ENCODE results near the gene RFX4. TPM values are rescaled to one million over a fixed set of nuclear protein-coding genes. Genes with fewer than 3 reads are reported as not detected.

RFX4 gene
- total and polyA plus RNA-seq, 4 experiments from 2014 or later: not detected

DNA sequence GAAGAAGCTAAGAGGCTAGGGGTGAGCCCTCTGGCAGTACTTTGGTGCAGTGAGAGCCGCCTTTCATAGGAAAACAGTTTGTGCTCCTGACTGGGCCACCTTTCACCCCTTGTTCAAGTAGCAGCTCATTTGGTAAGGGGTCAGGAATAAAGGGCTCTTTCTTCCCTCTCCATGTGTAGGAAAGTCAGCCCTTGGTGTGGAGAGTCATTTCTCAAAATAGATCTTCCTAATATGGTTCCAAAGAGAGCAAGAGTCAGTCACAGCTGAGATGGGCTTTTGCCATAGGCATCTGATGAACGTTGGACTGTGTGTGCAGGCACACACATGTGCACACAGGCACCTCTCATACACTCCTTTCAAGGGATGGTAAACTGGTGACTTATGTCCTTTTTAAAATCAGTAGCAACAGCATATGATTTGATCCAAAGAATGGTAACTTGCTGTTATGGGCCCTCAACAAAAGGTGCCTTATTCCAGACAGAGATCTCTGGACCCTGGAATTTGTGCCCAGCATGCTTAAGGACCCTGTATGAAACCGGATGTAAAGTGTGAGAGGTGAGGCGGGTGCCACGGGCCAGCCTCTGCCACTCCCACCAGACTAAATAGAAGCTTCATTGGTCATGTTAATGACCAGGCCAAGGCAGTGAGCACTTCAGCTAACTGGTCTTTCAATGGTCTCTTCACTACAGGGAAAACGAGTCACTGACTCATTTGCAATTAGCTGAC, 175.0 kb downstream of the RFX4 start:
- Mint-ChIP-seq H3K36me3 (no peaks in the 10 kb centered on the region), H3K27me3 (no peaks in the 10 kb centered on the region), H3K4me1 (peaks cover 36 to 64% (median 47%) of the 10 kb centered on the region in 4 donors), H3K27ac (peak overlapping the region in 3 of 7 donors; percentile 19 to 34 (median 25)), H3K9me3 (no peaks in the 10 kb centered on the region), H3K4me3 (no peak overlapping the region)
- Histone ChIP-seq H3K27ac (ENCODE audit: low read depth, low read length) (no peak overlapping the region), H3K9me3 (ENCODE audit: control insufficient read depth in 1 of 2, low read length in 2 of 2) (no peaks in the 10 kb centered on the region), H3K4me3 (ENCODE audit: low read length in 2 of 2) (no peak overlapping the region), H3K4me1 (ENCODE audit: insufficient read depth, low read length) (peaks cover 45% of the 10 kb centered on the region), H3K27me3 (ENCODE audit: insufficient read depth, low read length) (no peaks in the 10 kb centered on the region), H3K36me3 (ENCODE audit: insufficient read depth, low read length) (no peaks in the 10 kb centered on the region)
- DNase-seq: no peak
- ChIA-PET POLR2A (ENCODE audit: partially characterized antibody) (interaction anchor here (0.9 to 3.8 kb wide), 2 partner anchors 9 to 10 kb away, joined by 3 to 20 read pairs; no protein-coding TSS in a partner anchor), CTCF (ENCODE audit: partially characterized antibody) (interaction anchor here (1.4 kb wide), 1 partner anchor 10 kb away, joined by 5 read pairs; no protein-coding TSS in a partner anchor)
- intact Hi-C loops (cut with micrococcal nuclease): no loop called here

GRCh38 chr12:106758349-106759110, 175.7 kb downstream of the RFX4 start:
- H3K9me3 Mint-ChIP-seq: no peaks in the 10 kb centered on the region
- no peak overlapping the region for H3K27ac ChIP-seq (ENCODE audit: low read depth, low read length)
- no peak for DNase-seq
- H3K27me3 ChIP-seq (ENCODE audit: insufficient read depth, low read length): no peaks in the 10 kb centered on the region
- peaks cover 29 to 57% (median 40%) of the 10 kb centered on the region in 4 donors for H3K4me1 Mint-ChIP-seq
- POLR2A ChIA-PET (ENCODE audit: partially characterized antibody): interaction anchor here (0.9 to 3.8 kb wide), 2 partner anchors 9 to 10 kb away, joined by 3 to 20 read pairs; no protein-coding TSS in a partner anchor
- no peaks in the 10 kb centered on the region for H3K36me3 ChIP-seq (ENCODE audit: insufficient read depth, low read length)
- no peak overlapping the region for H3K4me3 ChIP-seq (ENCODE audit: low read length in 2 of 2)
- H3K27me3 Mint-ChIP-seq: no peaks in the 10 kb centered on the region
- H3K36me3 Mint-ChIP-seq: no peaks in the 10 kb centered on the region
- H3K9me3 ChIP-seq (ENCODE audit: control insufficient read depth in 1 of 2, low read length in 2 of 2): no peaks in the 10 kb centered on the region
- H3K27ac Mint-ChIP-seq: peak overlapping the region in 4 of 7 donors; percentile 84 to 94 (median 90)
- intact Hi-C loops (cut with micrococcal nuclease): no loop called here
- CTCF ChIA-PET (ENCODE audit: partially characterized antibody): interaction anchor here (1.4 kb wide), 1 partner anchor 10 kb away, joined by 5 read pairs; no protein-coding TSS in a partner anchor
- peaks cover 37% of the 10 kb centered on the region for H3K4me1 ChIP-seq (ENCODE audit: insufficient read depth, low read length)
- H3K4me3 Mint-ChIP-seq: peak overlapping the region in 4 of 8 donors; percentile 13 to 68 (median 53)

DNA sequence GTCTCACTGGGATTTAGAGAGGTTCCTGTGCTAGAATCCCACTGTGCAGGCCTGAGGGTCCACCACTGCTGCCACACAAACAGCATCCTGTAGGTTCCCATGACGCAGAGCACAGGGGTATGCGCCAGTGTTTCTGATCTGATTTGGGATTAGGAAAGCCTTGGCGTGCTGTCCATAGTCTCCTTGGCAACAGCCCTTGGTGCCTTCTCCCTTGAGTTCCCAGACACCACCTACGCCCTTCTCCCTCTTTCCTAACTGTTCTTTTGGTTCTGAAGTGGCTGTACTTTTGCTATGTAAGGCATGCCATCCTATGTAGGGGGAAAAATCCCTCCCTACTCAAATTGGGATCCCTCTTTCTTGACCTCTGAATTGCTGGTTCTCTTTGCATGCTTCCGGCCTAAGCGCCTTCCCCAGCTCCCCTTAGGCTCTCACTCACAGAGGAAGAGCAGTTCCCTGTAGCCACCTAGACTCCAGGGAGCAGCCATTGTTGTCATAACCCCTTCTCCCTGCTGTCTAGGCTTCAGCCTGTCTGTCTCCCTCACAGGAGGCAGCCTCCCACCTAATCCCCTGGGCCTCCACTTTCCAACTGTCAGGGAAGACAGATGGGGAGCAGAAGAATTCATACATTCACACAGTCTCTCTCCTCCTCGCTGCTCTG, 176.9 kb downstream of the RFX4 start:
- H3K4me3 Mint-ChIP-seq: peak overlapping the region; percentile 74 to 88 (median 86)
- no peak for DNase-seq
- intact Hi-C loops (cut with micrococcal nuclease): no loop called here
- H3K27ac ChIP-seq (ENCODE audit: low read depth, low read length): peak overlapping the region; percentile 64
- ChIA-PET CTCF (ENCODE audit: partially characterized antibody) (interaction anchor here (1.4 to 1.5 kb wide), 2 partner anchors 12 to 13 kb away, joined by 4 to 8 read pairs; no protein-coding TSS in a partner anchor), POLR2A (ENCODE audit: partially characterized antibody) (interaction anchor here (0.8 to 3.8 kb wide), 4 partner anchors 11 to 511 kb away, joined by 3 to 20 read pairs (median 4); no protein-coding TSS in a partner anchor)
- no peaks in the 10 kb centered on the region for H3K36me3 ChIP-seq (ENCODE audit: insufficient read depth, low read length)
- H3K27me3 ChIP-seq (ENCODE audit: insufficient read depth, low read length): no peaks in the 10 kb centered on the region
- peaks cover 21 to 45% (median 30%) of the 10 kb centered on the region in 4 donors for H3K4me1 Mint-ChIP-seq
- H3K27me3 Mint-ChIP-seq: no peaks in the 10 kb centered on the region
- no peaks in the 10 kb centered on the region for H3K9me3 ChIP-seq (ENCODE audit: control insufficient read depth in 1 of 2, low read length in 2 of 2)
- peaks cover 0 to under 1% (median 0%) of the 10 kb centered on the region in 8 donors for H3K9me3 Mint-ChIP-seq
- H3K27ac Mint-ChIP-seq: peak overlapping the region; percentile 89 to 98 (median 94)
- peaks cover 26% of the 10 kb centered on the region for H3K4me1 ChIP-seq (ENCODE audit: insufficient read depth, low read length)
- H3K4me3 ChIP-seq (ENCODE audit: low read length in 2 of 2): peak overlapping the region in 1 of 2 donors; percentile 34
- no peaks in the 10 kb centered on the region for H3K36me3 Mint-ChIP-seq

DNA sequence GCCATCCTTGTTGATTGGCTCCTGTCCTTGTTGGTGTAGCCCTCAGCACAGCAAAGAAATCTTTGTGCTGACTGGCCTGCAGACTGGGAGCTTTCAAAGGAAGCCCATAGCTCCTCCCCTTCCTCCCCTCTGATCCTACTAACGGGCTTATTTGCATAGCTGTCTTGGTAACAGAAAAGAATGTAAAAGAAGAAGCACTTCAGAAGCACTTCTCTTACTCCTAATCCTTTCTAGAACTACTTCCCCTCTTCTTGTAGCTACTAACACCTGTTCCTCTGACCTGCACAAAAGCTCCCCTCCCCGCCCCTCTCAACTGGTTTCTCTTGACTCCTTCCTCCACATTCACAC, 177.4 kb downstream of the RFX4 start:
- Mint-ChIP-seq H3K36me3 (no peaks in the 10 kb centered on the region), H3K9me3 (peaks cover 0 to 1% (median 0%) of the 10 kb centered on the region in 8 donors), H3K27me3 (no peaks in the 10 kb centered on the region), H3K27ac (peak overlapping the region; percentile 89 to 98 (median 94)), H3K4me1 (peaks cover 19 to 41% (median 27%) of the 10 kb centered on the region in 4 donors), H3K4me3 (peak overlapping the region; percentile 74 to 88 (median 86))
- peak; percentile 38 to 62 (median 47) for DNase-seq
- intact Hi-C loops (cut with micrococcal nuclease): no loop called here
- peak overlapping the region in 1 of 2 donors; percentile 34 for H3K4me3 ChIP-seq (ENCODE audit: low read length in 2 of 2)
- H3K27ac ChIP-seq (ENCODE audit: low read depth, low read length): peak overlapping the region; percentile 64
- POLR2A ChIA-PET (ENCODE audit: partially characterized antibody): interaction anchor here (0.8 to 3.8 kb wide), 4 partner anchors 12 to 512 kb away, joined by 3 to 20 read pairs (median 4); no protein-coding TSS in a partner anchor
- no peaks in the 10 kb centered on the region for H3K9me3 ChIP-seq (ENCODE audit: control insufficient read depth in 1 of 2, low read length in 2 of 2)
- no peaks in the 10 kb centered on the region for H3K36me3 ChIP-seq (ENCODE audit: insufficient read depth, low read length)
- H3K4me1 ChIP-seq (ENCODE audit: insufficient read depth, low read length): peaks cover 26% of the 10 kb centered on the region
- H3K27me3 ChIP-seq (ENCODE audit: insufficient read depth, low read length): no peaks in the 10 kb centered on the region
- CTCF ChIA-PET (ENCODE audit: partially characterized antibody): interaction anchor here (1.4 to 1.5 kb wide), 2 partner anchors 11 to 13 kb away, joined by 4 to 8 read pairs; no protein-coding TSS in a partner anchor

DNA sequence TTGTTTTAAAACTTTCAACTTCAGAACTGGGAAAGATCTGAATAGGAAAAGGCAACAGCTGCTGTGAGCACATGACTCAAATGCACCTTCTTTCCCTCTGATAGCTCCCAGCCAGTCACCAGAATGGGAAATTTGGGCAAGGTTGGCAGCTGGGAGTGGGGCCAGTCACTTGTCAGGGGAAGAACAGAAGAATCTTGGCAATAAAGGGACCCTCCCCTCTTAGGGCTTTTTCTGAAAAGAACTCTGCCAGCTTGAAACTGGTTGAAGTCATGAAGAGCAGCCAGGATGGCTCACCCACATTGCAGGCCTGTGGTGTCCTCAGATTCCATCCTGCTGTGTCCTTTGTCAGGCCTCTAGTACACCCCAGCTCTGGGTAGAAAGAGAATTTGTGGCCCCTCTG, 181.4 kb downstream of the RFX4 start:
- Mint-ChIP-seq H3K4me3 (no peak overlapping the region), H3K9me3 (peaks cover 0 to 1% (median 0%) of the 10 kb centered on the region in 8 donors), H3K36me3 (no peaks in the 10 kb centered on the region), H3K27me3 (no peaks in the 10 kb centered on the region), H3K27ac (no peak overlapping the region), H3K4me1 (peaks cover 28 to 38% (median 32%) of the 10 kb centered on the region in 4 donors)
- Histone ChIP-seq H3K4me3 (ENCODE audit: low read length in 2 of 2) (no peak overlapping the region), H3K9me3 (ENCODE audit: control insufficient read depth in 1 of 2, low read length in 2 of 2) (no peaks in the 10 kb centered on the region), H3K4me1 (ENCODE audit: insufficient read depth, low read length) (peaks cover 24% of the 10 kb centered on the region), H3K36me3 (ENCODE audit: insufficient read depth, low read length) (no peaks in the 10 kb centered on the region), H3K27ac (ENCODE audit: low read depth, low read length) (no peak overlapping the region), H3K27me3 (ENCODE audit: insufficient read depth, low read length) (no peaks in the 10 kb centered on the region)
- DNase-seq: no peak
- CTCF ChIA-PET (ENCODE audit: partially characterized antibody): no interaction called here
- intact Hi-C loops (cut with micrococcal nuclease): no loop called here
- POLR2A ChIA-PET (ENCODE audit: partially characterized antibody): no interaction called here

GRCh38 chr12:106764738-106765137, 181.9 kb downstream of the RFX4 start:
- H3K27me3 Mint-ChIP-seq: no peaks in the 10 kb centered on the region
- Histone ChIP-seq H3K36me3 (ENCODE audit: insufficient read depth, low read length) (no peaks in the 10 kb centered on the region), H3K4me1 (ENCODE audit: insufficient read depth, low read length) (peaks cover 19% of the 10 kb centered on the region), H3K27ac (ENCODE audit: low read depth, low read length) (no peak overlapping the region), H3K9me3 (ENCODE audit: control insufficient read depth in 1 of 2, low read length in 2 of 2) (no peaks in the 10 kb centered on the region), H3K27me3 (ENCODE audit: insufficient read depth, low read length) (no peaks in the 10 kb centered on the region), H3K4me3 (ENCODE audit: low read length in 2 of 2) (no peak overlapping the region)
- intact Hi-C loops (cut with micrococcal nuclease): no loop called here
- peak overlapping the region in 1 of 7 donors; percentile 14 for H3K27ac Mint-ChIP-seq
- peaks cover 24 to 32% (median 28%) of the 10 kb centered on the region in 4 donors for H3K4me1 Mint-ChIP-seq
- no peak for DNase-seq
- ChIA-PET POLR2A (ENCODE audit: partially characterized antibody) (no interaction called here), CTCF (ENCODE audit: partially characterized antibody) (interaction anchor here (2.6 kb wide), 1 partner anchor 12 kb away, joined by 9 read pairs; no protein-coding TSS in a partner anchor)
- no peaks in the 10 kb centered on the region for H3K36me3 Mint-ChIP-seq
- no peak overlapping the region for H3K4me3 Mint-ChIP-seq
- peaks cover 0 to 1% (median 0%) of the 10 kb centered on the region in 8 donors for H3K9me3 Mint-ChIP-seq

Measured in CD4-positive, alpha-beta memory T cell (primary cell).